HepG2 (cell line): ENCODE data around the gene PGM5. TPM values are rescaled to one million over a fixed set of nuclear protein-coding genes. Genes with fewer than 3 reads are reported as not detected.

ENCODE experiments used
- ATAC-seq: fragments of 200-7000 bp; cut with Tn5 transposase; 3 replicates; pipeline ENCODE4 v1.9.1; 2020; ENCODE audit warnings: mild to moderate bottlenecking, moderate library complexity
- BruUV-seq: library from RNA; stranded (reverse); fragments of 400-500 nt; replicated peaks from 2 replicates; lab custom pipeline; 2021; lab: Mats Ljungman, UMichigan
- CTCF ChIA-PET: fragments of 300-600 bp; formaldehyde crosslinking; extraction: SDS; loops from one replicate; lab custom pipeline; 2021; ENCODE audit warnings: low total read pairs, inconsistent platforms, low intra/inter-chr PET ratio; lab: Yijun Ruan, JAX
- POLR2A ChIA-PET: fragments of 350-600 bp; sonication (Branson Sonifier 250); formaldehyde crosslinking; loops from one replicate; lab custom pipeline; 2020; ENCODE audit warnings: antibody characterized with exemption, inconsistent platforms; lab: Yijun Ruan, JAX
- DNase-seq: peaks from one replicate; pipeline ENCODE4 v3.0.0-alpha.2; 2015; ENCODE audit warnings: low spot score
- FAIRE-seq: peaks from 3 replicates; lab custom pipeline; 2011; peaks lifted over from hg19 to GRCh38; lab: Jason Lieb, UNC
- H2AFZ ChIP-seq: one replicate; pipeline ENCODE4 v1.6.1; 2011; ENCODE audit warnings: low read length, inconsistent platforms
- H3K27ac ChIP-seq: fragments of 300-600 bp; 3 replicates; pipeline ENCODE4 v1.8.0; 2011; ENCODE audit warnings: mixed run types, mild to moderate bottlenecking, mixed read lengths, low read length, inconsistent platforms; ENCODE audit not compliant: insufficient read depth; ENCODE audit errors: extremely low read length
- H3K27me3 ChIP-seq, 2 experiments: fragments of 200-600 bp in 1 of 2; 2 replicates in 1 of 2; 3 replicates in 1 of 2; pipeline versions ENCODE4 v1.6.0 to v1.8.0; 2011; ENCODE audit warnings: low read length in 2 of 2, mild to moderate bottlenecking in 2 of 2, moderate library complexity in 2 of 2, inconsistent platforms in 1 of 2; ENCODE audit not compliant: insufficient read depth in 2 of 2, control insufficient read depth in 1 of 2
- H3K36me3 ChIP-seq, 2 experiments: fragments of 200-600 bp in 1 of 2; replicated peaks in 1 of 2; 2 replicates in 1 of 2; 3 replicates in 1 of 2; pipeline versions ENCODE4 v1.5.1 to v1.8.0; 2011; ENCODE audit warnings: low read length in 2 of 2, inconsistent platforms in 1 of 2; ENCODE audit not compliant: insufficient read depth in 2 of 2, control insufficient read depth in 1 of 2
- H3K4me1 ChIP-seq: 2 replicates; pipeline ENCODE4 v1.5.1; 2012; ENCODE audit warnings: low read length, inconsistent platforms; ENCODE audit not compliant: insufficient read depth
- H3K4me2 ChIP-seq: 2 replicates; pipeline ENCODE4 v1.6.0; 2011; ENCODE audit warnings: low read depth, low read length, inconsistent platforms
- H3K4me3 ChIP-seq, 3 experiments: fragments of 200-600 bp in 1 of 3; sonication (generic), shearing (Covaris generic) in 1 of 3; replicated peaks in 1 of 3; 2 replicates each; pipeline ENCODE4 v1.5.1; 2011 to 2016; ENCODE audit warnings: low read length in 3 of 3, inconsistent platforms in 2 of 3, low read depth in 2 of 3, mild to moderate bottlenecking in 2 of 3, control low read depth in 1 of 3, mixed read lengths in 1 of 3; ENCODE audit not compliant: insufficient read depth in 1 of 3
- H3K79me2 ChIP-seq: one replicate; pipeline ENCODE4 v1.6.1; 2011; ENCODE audit warnings: low read length, inconsistent platforms; ENCODE audit not compliant: insufficient read depth
- H3K9ac ChIP-seq: 2 replicates; pipeline ENCODE4 v1.6.0; 2011; ENCODE audit warnings: mild to moderate bottlenecking, low read depth, low read length, inconsistent platforms; ENCODE audit not compliant: insufficient read depth
- H3K9me3 ChIP-seq: 2 replicates; pipeline ENCODE4 v1.5.1; 2012; ENCODE audit warnings: mild to moderate bottlenecking, low read length
- H4K20me1 ChIP-seq: 2 replicates; pipeline ENCODE4 v1.6.0; 2011; ENCODE audit warnings: inconsistent platforms, mild to moderate bottlenecking, low read length, moderate library complexity; ENCODE audit not compliant: insufficient read depth
- EED ChIP-seq: sonication (generic); formaldehyde crosslinking; IDR thresholded peaks from 2 replicates; pipeline ENCODE4 v1.5.0; 2020; ENCODE audit warnings: mild to moderate bottlenecking, missing genetic modification reagents
- EZH2 ChIP-seq: conservative IDR thresholded peaks from 2 replicates; pipeline ENCODE4 v1.6.1; 2012; ENCODE audit warnings: mild to moderate bottlenecking, low read depth, low read length, moderate library complexity
- MBNL3 ChIP-seq: fragments of 250-450 bp; sonication (Bioruptor Pico); conservative IDR thresholded peaks from 2 replicates; pipeline ENCODE4 v1.8.0; 2022; ENCODE audit warnings: mild to moderate bottlenecking, inconsistent platforms
- PAX8 ChIP-seq: sonication (generic); formaldehyde crosslinking; IDR thresholded peaks from 2 replicates; pipeline ENCODE4 v1.8.0; 2022; ENCODE audit warnings: mild to moderate bottlenecking, missing genetic modification reagents, borderline replicate concordance
- PRDM4 ChIP-seq: sonication (generic); formaldehyde crosslinking; IDR thresholded peaks from 2 replicates; pipeline ENCODE4 v1.9.0; 2021; ENCODE audit warnings: missing genetic modification reagents, borderline replicate concordance
- RCOR2 ChIP-seq: IDR thresholded peaks from 2 replicates; pipeline ENCODE4 v1.6.1; 2016; ENCODE audit warnings: missing biosample characterization, missing genetic modification reagents
- RNF219 ChIP-seq: sonication (generic); formaldehyde crosslinking; IDR thresholded peaks from 2 replicates; pipeline ENCODE4 v1.5.0; 2020; ENCODE audit warnings: mild to moderate bottlenecking, missing genetic modification reagents
- SALL2 ChIP-seq: sonication (generic); formaldehyde crosslinking; IDR thresholded peaks from 2 replicates; pipeline ENCODE4 v1.8.1; 2023; ENCODE audit warnings: mild to moderate bottlenecking, missing genetic modification reagents, inconsistent platforms
- SMYD3 ChIP-seq: sonication (generic); formaldehyde crosslinking; IDR thresholded peaks from 2 replicates; pipeline ENCODE4 v1.8.1; 2023; ENCODE audit warnings: mild to moderate bottlenecking, missing genetic modification reagents
- TRIM24 ChIP-seq: sonication (generic); formaldehyde crosslinking; IDR thresholded peaks from 2 replicates; pipeline ENCODE4 v1.8.0; 2022; ENCODE audit warnings: mild to moderate bottlenecking, missing genetic modification reagents
- ZFP91 ChIP-seq: sonication (generic); formaldehyde crosslinking; IDR thresholded peaks from 2 replicates; pipeline ENCODE4 v1.9.0; 2022; ENCODE audit warnings: missing genetic modification reagents, mild to moderate bottlenecking, borderline replicate concordance
- ZNF484 ChIP-seq: sonication (generic); formaldehyde crosslinking; IDR thresholded peaks from 2 replicates; pipeline ENCODE4 v1.5.1; 2020; ENCODE audit warnings: mild to moderate bottlenecking, low read depth, missing genetic modification reagents, borderline replicate concordance
- ZNF672 ChIP-seq: sonication (generic); formaldehyde crosslinking; IDR thresholded peaks from 2 replicates; pipeline ENCODE4 v1.8.1; 2022; ENCODE audit warnings: missing genetic modification reagents
- WGBS: methylation state at CpG from one replicate; pipeline ENCODE4 v1.1.6; 2017; ENCODE audit warnings: low lambda C conversion rate; 5-methylcytosine and 5-hydroxymethylcytosine counted together
- in situ Hi-C: cut with HindIII; loops from 2 replicates; pipeline ENCODE4 v1.10.0; 2017; ENCODE audit warnings: low pct_unique_long_range_greater_than_20kb; ENCODE audit not compliant: extremely low pct_ligation_motif_present
- intact Hi-C: fragments of 100-400 bp; cut with micrococcal nuclease; formaldehyde crosslinking; loops from one replicate; pipeline ENCODE4 v1.10.0; 2022; ENCODE audit not compliant: unreplicated experiment
- polyA plus RNA-seq, 8 experiments: library from polyadenylated mRNA; depleted of rRNA in 3 of 8; stranded (reverse) in 7 of 8; unstranded in 1 of 8; fragments of >200 nt; fragmentation: Illumina TruSeq in 4 of 8; extraction: Trizol in 4 of 8; gene quantifications; 2 replicates each; pipeline versions ENCODE4 v1.2.1 to v1.2.3, GENCODE V29; 2011 to 2016; ENCODE audit warnings: low read depth in 4 of 8, missing spikeins in 1 of 8, mixed read lengths in 1 of 8; ENCODE audit not compliant: insufficient read depth in 1 of 8
- total RNA-seq, 5 experiments: library from RNA; depleted of rRNA; stranded (reverse); fragments of >200 nt; fragmentation: Illumina TruSeq; extraction: Trizol; gene quantifications; 2 replicates each; pipeline ENCODE4 v1.2.3, GENCODE V29; 2016; ENCODE audit warnings: low read depth in 1 of 5
- TF ChIP-seq, protein P1 (sequence below): IDR thresholded peaks from 2 replicates; pipeline ENCODE4 v1.6.1; 2016; ENCODE audit warnings: missing genetic modification reagents, missing compliant biosample characterization
- TF ChIP-seq, protein P2 (sequence below): sonication (generic); formaldehyde crosslinking; conservative IDR thresholded peaks from 2 replicates; pipeline ENCODE4 v1.4.0; 2020; ENCODE audit warnings: missing genetic modification reagents

Gene PGM5
- total and polyA plus RNA-seq, 2 of the 13 experiments (the other 11 are each of a cell fraction or from before 2014, with no cell fraction given) = not detected

- no peaks in the 10 kb centered on the region; a peak in 1 of 5 replicates for H3K27me3 ChIP-seq
- ChIA-PET CTCF (no interaction called here), POLR2A (no interaction called here)
- no peak for DNase-seq
- H3K4me3 ChIP-seq = no peak overlapping the region
- H3K36me3 ChIP-seq = no peaks in the 10 kb centered on the region
- no peak overlapping the region for H3K9ac ChIP-seq
- no TSS peak for BruUV-seq
- no peak for FAIRE-seq
- no peaks in the 10 kb centered on the region for H3K79me2 ChIP-seq
- intact Hi-C loops (no loop called here), in situ Hi-C loops (no loop called here)
- H3K9me3 ChIP-seq = no peaks in the 10 kb centered on the region
- H3K4me2 ChIP-seq = no peak overlapping the region
- 18% methylated on average over 5 of the region's 5 CpGs for WGBS
- no peaks in the 10 kb centered on the region for H3K4me1 ChIP-seq
- H3K27ac ChIP-seq = no peak overlapping the region
- H4K20me1 ChIP-seq = no peaks in the 10 kb centered on the region
- ATAC-seq = no peak
- no peak overlapping the region for H2AFZ ChIP-seq
- TF ChIP-seq RCOR2 (CRISPR knock-in tag) = no peak
- no peak for TF ChIP-seq ZNF672 (CRISPR knock-in tag)
- TF ChIP-seq, protein P1, sequence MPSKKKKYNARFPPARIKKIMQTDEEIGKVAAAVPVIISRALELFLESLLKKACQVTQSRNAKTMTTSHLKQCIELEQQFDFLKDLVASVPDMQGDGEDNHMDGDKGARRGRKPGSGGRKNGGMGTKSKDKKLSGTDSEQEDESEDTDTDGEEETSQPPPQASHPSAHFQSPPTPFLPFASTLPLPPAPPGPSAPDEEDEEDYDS = no peak
- TF ChIP-seq ZFP91 (CRISPR knock-in tag) = no peak
- TF ChIP-seq PAX8 (CRISPR knock-in tag) = no peak
- no peak for TF ChIP-seq EED (CRISPR knock-in tag)
- no peak for TF ChIP-seq RNF219
- TF ChIP-seq TRIM24 (CRISPR knock-in tag) = no peak
- TF ChIP-seq PRDM4 (CRISPR knock-in tag) = no peak
- no peak for TF ChIP-seq SALL2
- TF ChIP-seq EZH2 = no peak
- TF ChIP-seq, protein P2, sequence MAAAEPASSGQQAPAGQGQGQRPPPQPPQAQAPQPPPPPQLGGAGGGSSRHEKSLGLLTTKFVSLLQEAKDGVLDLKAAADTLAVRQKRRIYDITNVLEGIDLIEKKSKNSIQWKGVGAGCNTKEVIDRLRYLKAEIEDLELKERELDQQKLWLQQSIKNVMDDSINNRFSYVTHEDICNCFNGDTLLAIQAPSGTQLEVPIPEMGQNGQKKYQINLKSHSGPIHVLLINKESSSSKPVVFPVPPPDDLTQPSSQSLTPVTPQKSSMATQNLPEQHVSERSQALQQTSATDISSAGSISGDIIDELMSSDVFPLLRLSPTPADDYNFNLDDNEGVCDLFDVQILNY = no peak
- TF ChIP-seq ZNF484 = no peak
- no peak for TF ChIP-seq SMYD3 (CRISPR knock-in tag)
- no peak for TF ChIP-seq MBNL3 (CRISPR knock-in tag)
Measured at GRCh38 chr9:68470634-68471033, 114.2 kb downstream of the PGM5 start.
